ENCODE measurements around the gene GAD2. TPM values are rescaled to one million over a fixed set of nuclear protein-coding genes. Genes with fewer than 3 reads are reported as not detected.

GAD2 gene
- total RNA-seq = not detected

DNA sequence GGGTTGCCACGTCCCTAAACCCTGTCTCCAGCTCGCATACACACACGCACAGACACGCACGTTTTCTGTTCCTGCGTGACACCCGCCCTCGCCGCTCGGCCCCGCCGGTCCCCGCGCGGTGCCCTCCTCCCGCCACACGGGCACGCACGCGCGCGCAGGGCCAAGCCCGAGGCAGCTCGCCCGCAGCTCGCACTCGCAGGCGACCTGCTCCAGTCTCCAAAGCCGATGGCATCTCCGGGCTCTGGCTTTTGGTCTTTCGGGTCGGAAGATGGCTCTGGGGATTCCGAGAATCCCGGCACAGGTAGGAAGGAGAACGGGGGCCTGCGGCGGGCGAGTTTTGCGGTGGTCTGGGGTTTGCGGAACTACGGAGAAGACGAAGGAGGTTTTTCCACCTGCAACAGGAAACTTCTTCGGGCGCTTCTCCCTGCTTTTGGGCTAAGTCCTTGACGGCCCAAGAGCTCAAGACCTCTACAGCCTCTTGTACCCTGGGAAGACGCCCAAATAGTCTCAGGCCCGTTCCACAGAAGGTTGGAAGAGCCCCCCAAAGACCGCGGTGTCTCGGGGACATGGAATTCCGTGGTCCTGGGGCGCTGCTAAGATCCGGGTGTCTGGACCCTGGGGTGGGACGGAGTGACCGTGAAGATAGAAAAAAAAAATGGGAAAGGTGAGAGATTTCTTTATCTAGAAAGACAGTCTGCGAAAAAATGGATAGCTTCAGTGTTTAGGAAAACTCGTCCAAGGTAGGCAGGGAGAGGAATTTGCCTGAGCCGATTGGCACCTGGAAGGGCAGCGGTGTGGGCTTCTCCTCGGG, at the start of gene GAD2:
GAD2 (plus strand) TSS at position 190 of the 811 bp plus-strand sequence; CDS start at position 226, 36 bp downstream.
- Mint-ChIP-seq H3K4me3 (peak within 1 kb of the TSS; percentile 69), H3K36me3 (ENCODE audit: low read depth) (no peaks in the 10 kb centered on the region), H3K27me3 (peaks cover 83% of the 10 kb centered on the region), H3K4me1 (no peaks in the 10 kb centered on the region), H3K27ac (no peak within 1 kb of the TSS), H3K9me3 (no peaks in the 10 kb centered on the region)
- no peak for ATAC-seq (replicated peaks)

GRCh38 chr10:26169466-26169865, 47.1 kb upstream of the GAD2 start:
- Mint-ChIP-seq H3K9me3 (no peaks in the 10 kb centered on the region), H3K27ac (no peak overlapping the region), H3K27me3 (peaks cover 25% of the 10 kb centered on the region), H3K4me1 (no peaks in the 10 kb centered on the region), H3K4me3 (no peak overlapping the region), H3K36me3 (ENCODE audit: low read depth) (no peaks in the 10 kb centered on the region)
- no peak for ATAC-seq (replicated peaks)

GRCh38 chr10:26172131-26172530, 44.4 kb upstream of the GAD2 start:
- no peaks in the 10 kb centered on the region for H3K9me3 Mint-ChIP-seq

GRCh38 chr10:26173837-26174236, 42.7 kb upstream of the GAD2 start:
- H3K27me3 Mint-ChIP-seq = peaks cover 31% of the 10 kb centered on the region
- H3K4me1 Mint-ChIP-seq = no peaks in the 10 kb centered on the region
- H3K36me3 Mint-ChIP-seq (ENCODE audit: low read depth) = no peaks in the 10 kb centered on the region
- no peak overlapping the region for H3K27ac Mint-ChIP-seq
- no peak for ATAC-seq (replicated peaks)
- H3K4me3 Mint-ChIP-seq = no peak overlapping the region
- no peaks in the 10 kb centered on the region for H3K9me3 Mint-ChIP-seq

More at GRCh38 chr10:26172131-26172530, 44.4 kb upstream of the GAD2 start:
- Mint-ChIP-seq H3K36me3 (ENCODE audit: low read depth) (no peaks in the 10 kb centered on the region), H3K4me1 (no peaks in the 10 kb centered on the region), H3K27ac (no peak overlapping the region), H3K4me3 (no peak overlapping the region), H3K27me3 (peaks cover 26% of the 10 kb centered on the region)
- ATAC-seq (replicated peaks) = no peak

- Mint-ChIP-seq H3K36me3 (ENCODE audit: low read depth) (no peaks in the 10 kb centered on the region), H3K4me1 (no peaks in the 10 kb centered on the region), H3K27me3 (peaks cover 17% of the 10 kb centered on the region), H3K9me3 (no peaks in the 10 kb centered on the region), H3K27ac (no peak overlapping the region), H3K4me3 (no peak overlapping the region)
- ATAC-seq (replicated peaks) = no peak
These were observed 39.2 kb upstream of the GAD2 start for GRCh38 chr10:26177341-26177740.

- ATAC-seq (replicated peaks) = no peak
- Mint-ChIP-seq H3K27ac (no peak overlapping the region), H3K36me3 (ENCODE audit: low read depth) (no peaks in the 10 kb centered on the region), H3K9me3 (no peaks in the 10 kb centered on the region), H3K4me3 (no peak overlapping the region), H3K27me3 (peaks cover 9% of the 10 kb centered on the region), H3K4me1 (peaks cover 4% of the 10 kb centered on the region)
These were observed 22.3 kb upstream of the GAD2 start for GRCh38 chr10:26194275-26194674.

- Mint-ChIP-seq H3K27ac (no peak overlapping the region), H3K4me1 (peaks cover 4% of the 10 kb centered on the region), H3K4me3 (no peak overlapping the region), H3K27me3 (no peaks in the 10 kb centered on the region), H3K9me3 (no peaks in the 10 kb centered on the region), H3K36me3 (ENCODE audit: low read depth) (no peaks in the 10 kb centered on the region)
- no peak for ATAC-seq (replicated peaks)
These were observed 19.3 kb upstream of the GAD2 start for GRCh38 chr10:26197248-26197647.

- ATAC-seq (replicated peaks) = no peak
- no peak overlapping the region for H3K27ac Mint-ChIP-seq
- H3K4me3 Mint-ChIP-seq = no peak overlapping the region
- no peaks in the 10 kb centered on the region for H3K9me3 Mint-ChIP-seq
- H3K4me1 Mint-ChIP-seq = peaks cover 4% of the 10 kb centered on the region
- no peaks in the 10 kb centered on the region for H3K27me3 Mint-ChIP-seq
- H3K36me3 Mint-ChIP-seq (ENCODE audit: low read depth) = no peaks in the 10 kb centered on the region
These were observed 18.5 kb upstream of the GAD2 start for GRCh38 chr10:26198119-26198518.

DNA sequence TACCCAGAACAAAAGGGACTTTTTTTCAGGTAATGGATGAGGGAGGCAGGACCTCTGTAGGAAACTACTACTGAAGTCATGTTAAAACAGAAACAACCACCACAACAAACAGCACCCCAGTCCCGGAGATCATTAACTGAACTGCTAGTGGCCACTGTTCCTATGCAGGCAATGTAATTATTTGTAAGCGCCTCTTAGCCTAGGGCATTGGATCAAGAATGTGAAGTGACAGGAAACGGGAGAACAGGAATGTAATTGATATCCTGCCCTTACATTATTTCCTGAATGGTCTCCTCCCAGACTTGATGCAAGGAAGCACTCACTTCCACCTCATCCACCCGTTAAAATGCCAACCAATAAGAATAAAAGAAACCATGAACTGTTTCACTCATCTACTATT, 16.7 kb upstream of the GAD2 start:
- Mint-ChIP-seq H3K36me3 (ENCODE audit: low read depth) (no peaks in the 10 kb centered on the region), H3K9me3 (no peaks in the 10 kb centered on the region), H3K27me3 (peaks cover 6% of the 10 kb centered on the region), H3K4me3 (no peak overlapping the region), H3K4me1 (peaks cover 4% of the 10 kb centered on the region), H3K27ac (no peak overlapping the region)
- no peak for ATAC-seq (replicated peaks)

DNA sequence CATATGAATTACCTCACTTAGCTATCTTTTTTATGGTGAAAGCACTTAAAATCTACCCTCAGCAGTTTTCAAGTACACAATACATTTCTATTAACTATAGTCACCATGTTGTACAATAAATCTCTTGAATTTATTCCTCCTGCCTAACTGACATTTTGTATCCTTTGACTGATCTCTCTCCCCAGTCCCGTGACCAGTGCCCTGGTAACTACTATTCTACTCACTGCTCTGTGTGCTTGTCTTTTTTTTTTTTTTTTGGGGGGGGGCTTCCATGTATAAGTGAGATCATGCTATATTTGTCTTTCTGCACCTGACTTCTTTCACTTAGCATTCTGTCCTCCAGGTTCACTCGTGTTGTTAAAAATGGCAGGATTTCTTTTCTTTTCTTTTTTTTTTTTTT, 11.4 kb upstream of the GAD2 start:
- Mint-ChIP-seq H3K4me3 (no peak overlapping the region), H3K27ac (no peak overlapping the region), H3K9me3 (peaks cover 4% of the 10 kb centered on the region), H3K36me3 (ENCODE audit: low read depth) (no peaks in the 10 kb centered on the region), H3K4me1 (no peaks in the 10 kb centered on the region), H3K27me3 (peaks cover 6% of the 10 kb centered on the region)
- no peak for ATAC-seq (replicated peaks)

DNA sequence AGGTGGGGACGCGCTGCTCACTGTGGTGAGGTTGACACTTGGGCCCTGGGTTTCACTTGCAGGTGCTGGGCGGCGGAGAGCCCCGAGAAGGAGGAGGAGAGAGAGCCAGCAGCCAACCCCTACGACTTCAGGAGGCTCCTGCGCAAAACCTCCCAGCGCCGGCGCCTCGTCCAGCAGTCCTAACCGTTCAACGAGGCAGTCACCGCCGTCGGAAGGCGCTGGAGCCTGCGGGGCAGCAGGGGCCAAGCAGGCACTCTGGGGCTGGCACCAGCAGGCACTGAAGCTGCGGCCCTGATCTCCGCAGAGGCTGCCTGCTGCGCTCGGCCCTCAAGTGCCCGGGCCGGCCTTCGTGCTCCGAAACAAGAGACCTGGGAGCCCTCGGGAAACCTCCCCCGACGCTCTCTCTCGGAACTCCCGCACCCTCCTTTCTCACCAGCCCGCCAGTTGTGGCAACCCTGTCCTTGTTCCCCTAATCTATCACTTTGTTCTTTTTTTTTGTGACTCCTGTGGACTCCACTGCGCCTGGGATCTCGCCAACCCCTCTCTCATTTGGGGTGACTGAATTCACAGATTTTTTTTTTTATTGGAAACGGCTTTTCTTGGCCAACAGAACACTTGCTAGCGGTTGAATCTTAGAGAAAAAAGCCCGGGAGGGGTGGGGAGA, 4.7 kb upstream of the GAD2 start:
- H3K4me3 Mint-ChIP-seq = no peak overlapping the region
- no peak overlapping the region for H3K27ac Mint-ChIP-seq
- peaks cover 4% of the 10 kb centered on the region for H3K9me3 Mint-ChIP-seq
- peaks cover 41% of the 10 kb centered on the region for H3K27me3 Mint-ChIP-seq
- no peak for ATAC-seq (replicated peaks)
- H3K4me1 Mint-ChIP-seq = no peaks in the 10 kb centered on the region
- no peaks in the 10 kb centered on the region for H3K36me3 Mint-ChIP-seq (ENCODE audit: low read depth)

DNA sequence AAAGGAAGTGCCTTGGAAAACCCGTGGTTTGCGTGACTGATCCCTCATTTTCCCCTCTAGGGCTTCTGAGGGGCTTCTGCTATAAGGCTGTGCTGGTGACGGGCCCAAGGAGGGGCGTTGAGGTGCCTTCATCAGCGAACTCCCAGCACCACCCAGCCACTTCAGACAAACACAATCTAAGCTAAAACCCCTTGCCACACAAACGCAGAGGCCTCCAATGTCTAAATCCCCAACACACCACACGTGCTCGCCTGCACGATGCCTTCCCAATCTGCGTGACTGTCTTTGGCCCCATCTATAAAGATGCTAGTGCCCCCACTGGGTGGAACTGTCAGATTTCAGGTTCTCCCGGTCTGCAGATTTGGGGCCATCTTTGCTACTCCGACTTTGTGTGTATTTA, 4.1 kb upstream of the GAD2 start:
- H3K4me1 Mint-ChIP-seq = no peaks in the 10 kb centered on the region
- peaks cover 47% of the 10 kb centered on the region for H3K27me3 Mint-ChIP-seq
- no peak overlapping the region for H3K27ac Mint-ChIP-seq
- H3K36me3 Mint-ChIP-seq (ENCODE audit: low read depth) = no peaks in the 10 kb centered on the region
- no peak overlapping the region for H3K4me3 Mint-ChIP-seq
- H3K9me3 Mint-ChIP-seq = peaks cover under 1% of the 10 kb centered on the region
- ATAC-seq (replicated peaks) = no peak

DNA sequence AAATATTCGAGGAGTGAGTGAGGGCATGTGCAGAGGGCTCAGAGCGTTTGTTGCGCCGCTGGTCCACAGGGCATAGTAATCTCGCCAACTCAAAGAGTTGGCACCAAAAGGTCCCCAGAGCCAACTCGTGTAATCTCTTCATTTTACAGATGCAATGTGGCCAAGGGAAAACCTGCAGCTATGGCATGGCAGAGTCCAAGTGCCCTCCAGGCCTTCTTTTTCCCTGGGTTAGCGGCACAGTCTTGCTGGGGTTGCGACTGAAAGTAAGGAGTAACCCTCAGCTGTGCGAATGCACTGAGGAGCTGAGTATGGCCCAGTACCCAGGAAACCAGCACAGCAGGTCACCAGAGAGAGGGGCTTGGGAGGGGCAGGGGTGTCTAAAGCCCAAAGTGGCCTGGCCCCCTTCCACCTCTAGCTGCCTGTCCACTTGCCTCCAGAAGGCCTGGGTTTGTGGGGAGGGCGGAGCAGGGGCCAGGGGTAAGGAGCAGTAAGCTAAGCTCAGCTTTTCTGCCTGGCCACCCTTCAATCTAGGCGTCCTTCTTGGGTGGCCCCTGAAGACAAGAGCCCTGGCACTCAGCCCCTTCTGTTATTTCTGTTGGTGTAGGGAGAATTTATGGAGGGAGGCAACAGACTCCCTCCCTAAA, 3.3 kb upstream of the GAD2 start:
- H3K27ac Mint-ChIP-seq = no peak overlapping the region
- ATAC-seq (replicated peaks) = no peak
- H3K9me3 Mint-ChIP-seq = no peaks in the 10 kb centered on the region
- H3K27me3 Mint-ChIP-seq = peaks cover 49% of the 10 kb centered on the region
- no peaks in the 10 kb centered on the region for H3K4me1 Mint-ChIP-seq
- no peak overlapping the region for H3K4me3 Mint-ChIP-seq
- no peaks in the 10 kb centered on the region for H3K36me3 Mint-ChIP-seq (ENCODE audit: low read depth)

GRCh38 chr10:26214004-26214403, 2.6 kb upstream of the GAD2 start:
- ATAC-seq (replicated peaks) = no peak
- Mint-ChIP-seq H3K27me3 (peaks cover 56% of the 10 kb centered on the region), H3K9me3 (no peaks in the 10 kb centered on the region)

More at GRCh38 chr10:26214004-26214403, 2.6 kb upstream of the GAD2 start:
- no peaks in the 10 kb centered on the region for H3K36me3 Mint-ChIP-seq (ENCODE audit: low read depth)
- no peak overlapping the region for H3K27ac Mint-ChIP-seq
- no peaks in the 10 kb centered on the region for H3K4me1 Mint-ChIP-seq
- H3K4me3 Mint-ChIP-seq = no peak overlapping the region
